Measurements from ENCODE around the gene TRIM2.

DNA sequence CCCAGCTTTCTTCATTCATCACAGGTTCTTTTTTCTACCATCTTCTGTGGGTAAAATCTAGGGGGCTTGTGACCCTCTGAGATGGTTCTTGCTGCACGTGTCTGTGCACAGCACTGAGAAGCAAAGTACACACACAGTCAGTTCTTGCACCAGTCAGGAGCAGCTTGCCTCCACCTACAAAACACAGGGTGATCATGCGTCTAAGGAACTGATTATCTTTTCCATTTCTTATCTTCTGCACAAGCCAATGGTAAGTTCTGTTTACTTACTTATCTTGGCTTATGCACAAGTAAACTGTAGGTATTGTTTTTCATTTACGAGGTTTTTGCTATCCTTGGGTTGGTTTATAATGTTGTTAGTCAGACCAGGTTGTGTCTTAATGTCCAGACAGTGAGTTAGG lies 40.7 kb downstream of the TRIM2 start:
- TF ChIP-seq, protein P1, sequence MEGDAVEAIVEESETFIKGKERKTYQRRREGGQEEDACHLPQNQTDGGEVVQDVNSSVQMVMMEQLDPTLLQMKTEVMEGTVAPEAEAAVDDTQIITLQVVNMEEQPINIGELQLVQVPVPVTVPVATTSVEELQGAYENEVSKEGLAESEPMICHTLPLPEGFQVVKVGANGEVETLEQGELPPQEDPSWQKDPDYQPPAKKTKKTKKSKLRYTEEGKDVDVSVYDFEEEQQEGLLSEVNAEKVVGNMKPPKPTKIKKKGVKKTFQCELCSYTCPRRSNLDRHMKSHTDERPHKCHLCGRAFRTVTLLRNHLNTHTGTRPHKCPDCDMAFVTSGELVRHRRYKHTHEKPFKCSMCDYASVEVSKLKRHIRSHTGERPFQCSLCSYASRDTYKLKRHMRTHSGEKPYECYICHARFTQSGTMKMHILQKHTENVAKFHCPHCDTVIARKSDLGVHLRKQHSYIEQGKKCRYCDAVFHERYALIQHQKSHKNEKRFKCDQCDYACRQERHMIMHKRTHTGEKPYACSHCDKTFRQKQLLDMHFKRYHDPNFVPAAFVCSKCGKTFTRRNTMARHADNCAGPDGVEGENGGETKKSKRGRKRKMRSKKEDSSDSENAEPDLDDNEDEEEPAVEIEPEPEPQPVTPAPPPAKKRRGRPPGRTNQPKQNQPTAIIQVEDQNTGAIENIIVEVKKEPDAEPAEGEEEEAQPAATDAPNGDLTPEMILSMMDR (IDR thresholded peaks at IDR 0.05; ENCODE audit: poor library complexity): no peak
- TF ChIP-seq EZH2 (IDR thresholded peaks at IDR 0.05; ENCODE audit: borderline replicate concordance) (no peak), EZH2phosphoT487 (IDR thresholded peaks at IDR 0.05; ENCODE audit: low read depth, severe bottlenecking, unreplicated experiment) (no peak)
